Posterior cingulate gyrus (tissue), 11 donors: ENCODE results near the gene NDUFA9.

ENCODE experiments used
- DNase-seq, 10 donors: peaks; one replicate each; pipeline versions ENCODE4 v3.0.0 to v3.0.0-alpha.2; 2020 to 2021; ENCODE audit warnings: mixed read lengths in 3 of 10
- intact Hi-C: fragments of 100-400 bp; cut with DNase I; formaldehyde crosslinking; loops from one replicate; pipeline ENCODE4 v1.15.1; 2023

NDUFA9 gene

DNA sequence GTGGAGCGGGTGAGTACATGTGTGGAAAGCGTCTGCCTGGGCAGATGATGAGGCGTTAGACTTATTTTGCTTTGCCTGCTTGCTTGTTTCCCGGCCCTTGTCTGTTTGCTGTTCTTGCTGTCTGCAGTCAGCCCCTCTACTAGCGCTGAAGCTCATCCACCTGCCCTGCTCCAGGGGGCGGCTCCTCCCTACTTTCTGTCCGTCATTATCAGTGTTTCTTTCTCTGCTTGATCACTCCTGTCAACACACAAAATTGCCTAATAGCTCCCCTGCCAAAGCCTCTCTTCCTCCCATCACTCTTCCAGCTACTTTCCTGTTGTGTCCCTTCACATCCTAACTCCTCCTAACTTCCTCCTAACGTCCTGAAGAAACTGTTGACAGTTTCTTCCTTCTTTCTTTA, 36.4 kb downstream of the NDUFA9 start:
- intact Hi-C loops: no loop called here
- no peak for DNase-seq

DNA sequence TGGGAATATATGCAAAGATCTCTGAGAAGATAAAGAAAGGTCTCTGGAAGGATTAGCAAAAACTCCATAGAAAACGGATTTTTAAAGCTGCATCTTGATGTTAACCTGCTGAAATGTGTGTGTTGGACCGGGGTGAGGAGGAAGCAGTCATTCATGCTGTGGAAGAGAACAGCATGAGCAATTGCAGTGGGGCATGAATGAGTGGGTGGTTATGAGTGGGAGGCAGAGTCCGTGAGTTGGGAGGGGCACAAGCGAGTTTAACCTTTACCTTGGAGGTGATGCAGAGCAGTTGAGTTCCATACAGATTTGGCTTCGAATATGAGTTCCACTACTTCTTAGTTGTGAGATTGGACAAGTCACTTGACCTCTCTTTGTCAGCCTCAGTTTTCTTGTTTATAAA, 41.8 kb downstream of the NDUFA9 start:
- intact Hi-C loops: no loop called here

More for the DNA sequence above, 41.8 kb downstream of the NDUFA9 start:
- no peak for DNase-seq
